Activated CD8-positive, alpha-beta memory T cell treated with anti-CD3 and anti-CD28 coated beads, Interleukin-2, amount 50 U/mL, for 4 hours (primary cell): ENCODE data around the gene COL13A1.

Source experiments
- DNase-seq: peaks from one replicate; pipeline ENCODE4 v3.0.0-alpha.2; 2020

COL13A1 gene

GRCh38 chr10:69869291-69869961 lies 67.7 kb downstream of the COL13A1 start:
- no peak for DNase-seq

GRCh38 chr10:69870591-69870990 lies 68.9 kb downstream of the COL13A1 start:
- DNase-seq: no peak

- DNase-seq: no peak
These were observed 69.4 kb downstream of the COL13A1 start for GRCh38 chr10:69871074-69871473.

GRCh38 chr10:69872323-69872722 lies 70.6 kb downstream of the COL13A1 start:
- DNase-seq: no peak

- DNase-seq: no peak
These were observed 71.5 kb downstream of the COL13A1 start for GRCh38 chr10:69873135-69873639.

GRCh38 chr10:69874449-69874848 lies 72.7 kb downstream of the COL13A1 start:
- DNase-seq: no peak

GRCh38 chr10:69875856-69876255 lies 74.2 kb downstream of the COL13A1 start:
- DNase-seq: no peak

GRCh38 chr10:69876286-69876685 lies 74.6 kb downstream of the COL13A1 start:
- no peak for DNase-seq

- no peak for DNase-seq
These were observed 75.2 kb downstream of the COL13A1 start for GRCh38 chr10:69876931-69877330.

- no peak for DNase-seq
These were observed 76.3 kb downstream of the COL13A1 start for GRCh38 chr10:69878038-69878437.

- no peak for DNase-seq
These were observed 77.2 kb downstream of the COL13A1 start for GRCh38 chr10:69878951-69879350.

- no peak for DNase-seq
These were observed 78.0 kb downstream of the COL13A1 start for GRCh38 chr10:69879634-69880257.

- no peak for DNase-seq
These were observed 78.8 kb downstream of the COL13A1 start for GRCh38 chr10:69880301-69881081.

GRCh38 chr10:69881202-69881601 lies 79.5 kb downstream of the COL13A1 start:
- DNase-seq: no peak

GRCh38 chr10:69883310-69884023 lies 81.8 kb downstream of the COL13A1 start:
- DNase-seq: no peak

GRCh38 chr10:69884024-69884367 lies 82.3 kb downstream of the COL13A1 start:
- no peak for DNase-seq

- no peak for DNase-seq
These were observed 83.0 kb downstream of the COL13A1 start for GRCh38 chr10:69884686-69885085.

GRCh38 chr10:69885379-69886013 lies 83.8 kb downstream of the COL13A1 start:
- no peak for DNase-seq

GRCh38 chr10:69888882-69889584 lies 87.3 kb downstream of the COL13A1 start:
- no peak for DNase-seq

GRCh38 chr10:69890065-69890847 lies 88.5 kb downstream of the COL13A1 start:
- DNase-seq: no peak

GRCh38 chr10:69891057-69891617 lies 89.4 kb downstream of the COL13A1 start:
- no peak for DNase-seq
